HG03175 (cell line): ENCODE results near the gene TBX15.

Source experiments
- ATAC-seq: cut with Tn5 transposase; IDR thresholded peaks from one replicate; pipeline ENCODE4 v1.9.1; 2021; ENCODE audit warnings: mild to moderate bottlenecking, moderate library complexity; ENCODE audit not compliant: unreplicated experiment

The TBX15 gene

DNA sequence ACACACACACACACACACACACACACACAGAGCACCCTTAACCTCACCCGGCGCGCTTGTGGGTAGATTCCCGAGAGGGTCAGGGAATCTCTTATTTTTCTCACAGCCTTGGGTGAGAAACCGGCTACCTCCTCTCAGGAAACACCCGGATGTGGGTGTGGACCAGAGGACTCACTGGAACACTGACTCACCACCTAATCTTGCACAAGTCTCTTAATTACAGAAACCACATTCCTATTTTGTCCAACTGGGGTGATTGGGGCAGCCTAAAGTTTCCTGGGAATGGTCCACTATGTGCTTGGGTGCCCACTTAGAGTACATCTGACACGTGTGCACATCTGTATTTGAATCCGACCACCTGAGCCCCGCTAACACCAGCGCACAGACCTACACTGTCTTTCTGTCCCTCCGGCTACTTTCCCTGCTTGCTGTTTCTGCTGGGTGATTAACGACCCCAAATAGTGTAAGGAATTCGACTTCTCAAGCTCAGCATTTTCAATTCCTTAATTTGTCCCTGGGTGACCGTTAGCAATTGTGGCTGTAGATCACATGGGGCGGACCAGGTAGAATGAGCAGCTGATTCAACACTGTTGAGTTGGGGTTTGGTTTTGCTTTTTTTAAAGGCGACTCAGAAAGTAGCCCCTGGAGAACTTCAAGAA lies 14.0 kb upstream of the TBX15 start:
- ATAC-seq = no peak

DNA sequence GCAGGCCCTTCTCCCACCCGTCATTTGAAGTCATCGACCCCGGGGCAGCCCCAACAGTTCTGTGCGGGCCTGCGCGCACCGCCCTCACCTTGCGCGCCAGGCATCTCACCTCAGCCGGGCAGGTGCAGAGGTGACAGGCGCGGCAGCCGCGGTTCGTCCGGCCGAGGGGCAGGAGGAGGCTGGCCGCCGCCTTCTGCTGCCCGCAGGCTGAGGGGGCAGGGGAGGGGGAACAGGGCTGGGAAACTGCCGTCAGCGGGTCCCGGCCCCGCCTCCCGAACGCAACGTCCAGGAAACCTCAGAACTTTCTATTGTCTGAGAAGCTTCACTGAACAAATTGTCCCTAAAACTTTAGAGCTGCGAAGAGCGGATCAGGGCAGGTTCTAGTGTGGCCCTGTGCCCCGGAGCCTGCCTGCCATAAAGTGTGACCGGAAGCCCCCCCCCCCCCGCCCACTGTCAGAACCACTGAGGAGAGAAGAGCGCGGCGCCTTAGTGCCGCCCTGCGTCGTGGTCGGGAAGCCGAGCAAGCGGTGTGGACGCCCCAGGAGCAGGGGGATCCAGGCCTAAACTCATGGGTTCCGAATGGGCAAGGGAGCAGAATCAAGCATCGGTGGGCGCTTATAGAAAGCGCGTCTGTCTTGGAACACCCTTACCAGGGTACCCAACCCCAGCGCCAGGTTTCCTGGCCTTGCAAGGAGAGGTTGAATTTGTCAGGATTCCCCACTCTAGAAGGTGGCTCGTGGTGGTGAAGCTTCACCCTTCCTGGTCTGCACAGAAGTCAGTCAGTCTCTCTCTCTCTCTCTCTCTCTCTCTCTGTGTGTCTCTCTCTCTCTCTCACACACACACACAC lies 13.3 kb upstream of the TBX15 start:
- ATAC-seq = peak; percentile 49

DNA sequence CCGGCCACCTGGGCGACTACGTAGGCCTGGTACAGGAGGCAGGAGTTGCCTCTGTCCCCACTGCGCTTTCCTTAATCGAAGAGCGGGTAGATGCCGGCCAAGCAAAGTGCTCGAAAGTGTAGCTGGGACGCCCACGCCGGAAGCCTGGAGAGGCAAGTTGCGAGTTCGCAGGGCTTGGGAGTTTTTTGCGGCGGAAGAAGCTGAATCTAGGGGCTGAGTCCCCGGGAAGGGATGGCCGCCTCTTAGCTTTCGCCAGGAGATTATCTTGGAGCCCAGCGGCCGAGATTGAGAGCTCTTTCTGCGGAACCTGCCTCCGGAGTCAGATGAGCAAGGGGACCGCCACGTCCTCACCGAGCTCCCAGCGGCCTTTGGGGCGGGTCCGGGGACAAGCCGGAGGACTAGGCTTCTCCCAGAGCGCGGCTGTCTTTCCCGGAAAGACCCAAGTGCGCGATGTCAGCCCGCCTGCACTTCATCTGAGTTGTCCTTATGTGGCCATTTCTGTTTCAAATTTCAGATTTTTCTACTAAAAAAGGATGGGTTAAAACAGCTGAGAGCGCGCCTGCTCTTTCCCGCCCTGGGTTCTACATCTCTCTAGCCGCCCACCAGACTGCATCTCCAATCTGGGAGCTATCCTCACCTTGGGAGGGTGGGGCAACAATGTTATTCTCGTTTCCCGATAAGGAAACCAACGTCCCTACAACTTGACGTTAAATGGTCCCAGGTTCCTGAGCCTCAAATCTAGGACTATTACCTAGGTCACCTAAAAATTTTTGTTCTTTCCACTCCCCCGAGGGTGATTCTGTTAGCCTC lies 12.4 kb upstream of the TBX15 start:
- no peak for ATAC-seq

DNA sequence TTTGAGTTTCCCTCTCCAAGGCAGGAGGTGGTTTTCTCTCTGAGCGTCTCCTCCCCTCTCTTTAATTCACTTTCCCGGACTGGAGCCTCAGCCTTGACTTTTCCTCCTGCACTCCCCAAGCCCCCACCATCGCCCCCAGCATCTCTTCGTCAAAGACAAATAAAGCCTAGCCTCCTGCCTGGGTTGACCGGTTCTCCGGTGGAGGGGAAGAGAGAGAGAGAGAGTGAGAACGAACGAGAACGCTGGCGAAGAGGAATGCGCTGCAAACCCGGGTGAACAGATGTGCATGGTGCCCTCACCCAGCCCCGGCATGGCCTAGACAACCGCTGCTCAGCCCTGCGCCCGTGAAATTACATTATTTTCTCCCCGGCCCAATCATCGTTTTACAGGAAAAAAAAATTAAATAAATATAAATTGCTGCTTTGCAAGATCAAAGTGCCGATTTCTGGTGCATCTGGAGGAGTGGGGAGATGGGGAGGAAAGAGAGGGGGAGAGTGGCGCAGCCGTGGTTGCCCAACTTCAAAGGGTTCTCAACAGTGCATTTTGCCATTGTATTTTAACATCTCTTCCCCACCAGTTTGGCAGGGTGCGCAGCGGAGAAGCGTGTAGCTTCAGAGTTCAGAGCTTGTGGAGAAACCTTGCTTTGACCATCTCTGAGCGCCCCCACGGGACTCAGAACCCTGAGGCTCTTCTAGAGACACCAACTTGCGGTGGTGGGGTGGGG lies 11.4 kb upstream of the TBX15 start:
- no peak for ATAC-seq

DNA sequence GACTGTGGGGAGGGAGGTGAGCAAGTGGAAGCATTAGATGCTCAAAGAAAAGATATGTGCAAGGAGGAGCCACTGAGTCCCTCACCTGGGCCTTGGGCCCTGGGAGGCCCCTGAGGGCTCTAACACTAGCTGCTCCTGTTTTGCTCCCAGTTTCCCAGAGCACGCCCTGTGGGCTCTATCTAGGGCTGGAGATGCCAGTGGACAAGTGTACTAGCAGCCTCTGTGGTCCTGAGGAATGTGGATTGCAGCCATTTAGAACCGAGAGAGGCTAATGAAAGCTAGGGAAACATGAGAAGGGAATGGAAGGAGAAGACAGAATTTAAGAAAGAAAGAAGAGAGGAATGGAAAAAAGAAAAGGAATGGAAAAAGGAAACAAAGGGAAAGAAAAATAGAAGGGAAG lies 10.0 kb upstream of the TBX15 start:
- ATAC-seq = no peak

DNA sequence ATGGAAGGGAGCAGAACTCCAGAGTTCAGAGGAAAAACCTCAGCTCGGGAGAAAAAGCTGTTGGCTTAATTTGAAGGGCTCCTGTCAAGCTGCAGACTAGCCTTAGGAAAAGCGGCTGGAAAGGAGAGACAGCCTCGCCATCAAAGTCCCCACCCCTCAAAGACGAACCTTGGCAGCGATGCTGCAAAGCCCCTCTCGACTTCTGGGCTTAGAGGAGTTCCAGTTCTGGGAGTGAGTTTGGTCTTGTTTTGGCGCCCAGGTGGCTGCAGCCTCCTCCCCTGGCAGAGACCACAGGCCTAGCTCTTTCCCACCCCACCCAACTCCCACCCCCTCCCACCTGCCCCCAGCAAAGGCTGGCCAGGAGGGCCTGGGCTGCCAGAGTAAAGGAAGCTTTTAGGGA lies 9.1 kb upstream of the TBX15 start:
- no peak for ATAC-seq

DNA sequence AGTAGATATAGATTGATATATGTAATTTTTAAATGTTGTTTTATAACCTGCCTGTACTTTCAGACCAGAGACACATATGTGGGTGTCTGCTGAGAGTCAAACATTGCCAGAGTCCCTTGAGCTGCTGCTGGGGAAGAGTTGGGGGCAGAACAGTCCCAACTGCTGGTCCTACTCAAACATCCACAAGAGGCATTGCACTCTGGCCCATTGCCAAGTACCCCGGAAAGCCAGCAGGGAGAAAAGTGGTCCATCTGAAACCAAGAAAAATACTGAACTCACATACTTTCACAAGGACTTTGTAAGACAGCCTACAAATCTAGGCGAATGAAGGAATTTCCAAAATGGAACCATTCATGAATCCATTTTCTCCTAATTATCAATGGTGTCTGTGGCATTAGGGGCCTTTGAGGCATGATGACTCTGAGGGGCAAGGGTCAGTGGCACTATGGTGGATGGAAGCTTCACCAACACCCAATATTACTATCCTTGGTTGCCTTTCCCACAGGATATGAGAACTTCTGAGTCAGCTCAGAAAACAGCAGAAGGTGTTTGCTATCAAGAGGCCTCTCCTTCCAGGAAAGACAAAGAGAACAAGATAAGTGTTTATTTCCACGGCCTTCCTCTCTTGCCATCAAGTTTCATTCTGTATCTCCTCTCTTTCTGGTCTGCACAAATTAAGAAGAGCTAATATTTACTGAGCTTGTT lies 7.3 kb upstream of the TBX15 start:
- no peak for ATAC-seq

DNA sequence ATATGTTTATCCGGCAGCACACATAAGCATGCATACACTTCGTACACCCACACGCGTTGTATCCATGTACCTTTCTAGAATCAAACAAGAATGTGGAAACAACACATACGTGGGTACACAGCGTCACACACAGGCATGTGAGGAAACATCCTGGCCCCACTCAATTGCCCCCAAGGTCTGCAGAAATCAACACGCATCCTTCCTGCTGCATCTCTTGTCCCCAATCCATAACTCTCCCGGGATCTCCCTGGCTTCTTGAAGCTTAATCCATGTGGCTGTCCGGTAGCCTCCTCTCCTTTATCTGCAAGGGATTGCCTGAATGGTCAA lies 5.5 kb upstream of the TBX15 start:
- no peak for ATAC-seq

DNA sequence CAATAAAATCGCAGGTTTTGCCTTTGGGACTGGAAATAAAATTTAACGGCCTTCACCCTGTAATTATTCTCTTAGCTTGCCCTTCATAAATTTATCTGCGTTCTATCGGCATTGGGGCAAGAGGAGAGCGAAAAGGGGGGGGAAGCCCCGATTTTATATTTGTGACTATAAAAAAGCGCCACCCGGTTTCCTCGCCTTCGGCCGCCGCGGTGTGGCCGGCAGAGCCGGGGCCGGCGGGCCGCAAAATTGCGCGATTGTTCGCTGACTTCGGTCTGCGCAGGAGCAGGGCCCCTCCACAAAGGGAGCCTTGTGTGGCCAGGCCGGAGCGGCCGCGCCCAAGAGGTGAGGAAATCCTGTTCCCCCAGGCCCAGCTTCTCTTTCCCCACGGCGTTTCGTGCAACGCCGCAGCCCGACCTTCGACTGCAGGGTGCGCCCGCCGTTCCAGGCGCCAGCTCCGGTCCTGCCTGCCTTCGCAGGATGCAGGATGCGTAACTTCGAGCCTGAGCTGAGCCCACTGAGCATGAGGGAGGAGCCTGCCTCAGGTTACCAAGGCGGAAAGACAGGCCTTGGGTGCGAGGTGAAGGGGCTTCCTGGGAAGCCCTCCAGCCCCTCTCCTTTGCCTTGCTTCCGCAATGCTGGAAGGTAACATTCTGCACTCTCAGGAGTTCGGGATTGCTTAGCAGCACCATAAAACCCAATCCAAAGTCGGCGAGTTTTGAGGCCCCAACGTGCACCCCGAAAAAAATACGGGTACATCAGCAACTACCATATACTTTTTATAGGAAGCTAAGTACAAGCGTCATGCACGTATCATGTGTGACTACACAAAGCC lies 4.9 kb upstream of the TBX15 start:
- no peak for ATAC-seq

DNA sequence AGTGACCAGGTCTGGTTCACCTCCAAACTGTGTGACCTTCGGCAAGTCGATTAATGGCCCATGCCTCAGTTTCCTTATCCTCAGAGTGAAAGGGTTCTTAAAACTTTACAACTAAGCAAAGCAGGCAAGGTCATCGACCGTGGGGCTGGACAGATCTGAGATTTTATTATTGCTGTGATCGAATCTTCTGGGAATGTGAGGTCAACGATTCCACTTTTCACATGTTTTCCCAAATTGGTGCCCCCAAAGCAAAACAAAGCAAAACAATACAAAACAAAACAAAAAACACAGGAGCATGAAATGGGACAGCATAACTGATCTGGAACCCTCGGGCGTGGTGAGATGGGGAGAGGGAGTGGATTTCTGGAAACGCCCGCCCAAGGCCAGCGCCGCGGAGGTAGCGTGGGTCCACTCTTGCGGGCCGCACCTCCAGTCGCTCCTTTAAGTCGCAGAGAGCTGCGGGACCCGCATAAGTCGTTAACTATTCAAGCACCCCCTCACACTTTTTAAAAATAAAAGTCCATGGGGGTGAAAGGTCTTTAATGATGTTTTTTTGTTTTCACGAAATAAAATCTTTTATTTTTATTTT lies 4.2 kb upstream of the TBX15 start:
- no peak for ATAC-seq

DNA sequence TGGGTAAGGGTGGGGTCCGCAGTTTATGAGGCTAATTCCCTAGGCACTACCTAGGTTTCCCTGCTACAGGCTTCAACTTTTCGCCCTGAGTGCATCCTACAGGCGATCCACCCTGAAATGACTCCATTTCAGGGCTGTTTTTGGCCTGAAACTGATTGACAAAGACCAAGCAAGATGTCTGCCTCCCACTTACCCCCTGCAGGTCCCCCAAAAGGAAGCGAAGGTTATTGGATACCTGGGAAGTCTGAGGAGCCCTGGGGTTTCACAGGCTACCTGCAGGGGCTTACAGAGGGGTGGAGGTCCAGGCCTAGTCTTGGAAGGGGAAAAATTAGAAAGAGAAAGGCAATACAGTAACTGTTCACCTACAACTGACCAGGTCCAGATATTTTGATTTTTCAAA lies 3.3 kb upstream of the TBX15 start:
- no peak for ATAC-seq

DNA sequence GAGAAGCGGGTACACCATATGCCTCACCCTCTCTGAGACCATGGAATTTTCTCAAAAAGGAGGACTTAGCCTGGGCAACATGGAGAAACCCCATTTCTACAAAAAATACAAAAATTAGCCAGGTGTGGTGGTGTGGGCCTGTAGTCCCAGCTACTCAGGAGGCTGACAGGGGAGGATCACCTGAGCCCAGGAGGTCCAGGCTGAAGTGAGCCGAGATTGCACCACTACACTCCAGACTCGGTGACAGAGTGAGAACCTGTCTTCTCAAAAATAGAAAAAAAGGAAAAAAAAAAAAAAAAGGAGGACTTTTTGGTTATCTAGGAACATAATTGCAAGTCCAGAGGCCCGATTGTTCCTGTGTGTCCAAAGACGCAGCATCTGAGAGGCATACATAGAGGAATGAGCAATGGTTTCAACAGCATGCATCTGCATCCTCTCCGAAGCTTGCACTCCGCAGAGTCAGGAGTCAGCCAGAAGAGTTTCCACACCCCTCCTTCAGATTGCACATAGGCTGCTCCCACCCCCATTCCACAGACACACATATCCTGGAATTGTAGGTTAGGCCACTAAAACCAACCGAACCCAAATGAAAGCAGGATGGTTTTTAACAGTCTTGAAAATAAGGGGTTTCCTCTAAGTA lies 2.5 kb upstream of the TBX15 start:
- no peak for ATAC-seq

DNA sequence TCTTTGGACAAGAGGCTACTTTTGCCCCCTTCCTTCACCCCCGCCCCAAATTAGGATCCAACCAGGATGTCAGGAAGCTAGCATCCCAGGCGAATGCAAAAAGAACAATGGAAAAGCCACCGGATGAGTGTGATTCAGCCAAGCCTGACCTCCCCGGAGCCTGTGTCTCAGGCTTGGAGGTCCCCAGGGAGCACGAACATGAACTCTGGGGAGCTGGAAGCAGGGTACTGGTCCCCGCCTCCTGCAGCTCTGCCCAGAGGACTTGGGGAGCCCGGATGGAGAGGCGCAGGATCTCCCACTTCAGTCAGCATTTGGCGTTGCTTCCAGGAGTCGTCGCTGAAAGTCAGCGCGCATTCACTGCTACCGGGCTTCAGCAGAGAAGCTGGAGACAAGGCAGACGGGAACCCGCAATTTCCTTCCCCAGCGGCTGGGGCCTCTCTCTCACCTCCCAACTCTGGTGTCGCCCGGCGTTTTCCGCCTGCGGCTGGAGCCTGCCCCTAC lies 1.8 kb upstream of the TBX15 start:
- no peak for ATAC-seq

DNA sequence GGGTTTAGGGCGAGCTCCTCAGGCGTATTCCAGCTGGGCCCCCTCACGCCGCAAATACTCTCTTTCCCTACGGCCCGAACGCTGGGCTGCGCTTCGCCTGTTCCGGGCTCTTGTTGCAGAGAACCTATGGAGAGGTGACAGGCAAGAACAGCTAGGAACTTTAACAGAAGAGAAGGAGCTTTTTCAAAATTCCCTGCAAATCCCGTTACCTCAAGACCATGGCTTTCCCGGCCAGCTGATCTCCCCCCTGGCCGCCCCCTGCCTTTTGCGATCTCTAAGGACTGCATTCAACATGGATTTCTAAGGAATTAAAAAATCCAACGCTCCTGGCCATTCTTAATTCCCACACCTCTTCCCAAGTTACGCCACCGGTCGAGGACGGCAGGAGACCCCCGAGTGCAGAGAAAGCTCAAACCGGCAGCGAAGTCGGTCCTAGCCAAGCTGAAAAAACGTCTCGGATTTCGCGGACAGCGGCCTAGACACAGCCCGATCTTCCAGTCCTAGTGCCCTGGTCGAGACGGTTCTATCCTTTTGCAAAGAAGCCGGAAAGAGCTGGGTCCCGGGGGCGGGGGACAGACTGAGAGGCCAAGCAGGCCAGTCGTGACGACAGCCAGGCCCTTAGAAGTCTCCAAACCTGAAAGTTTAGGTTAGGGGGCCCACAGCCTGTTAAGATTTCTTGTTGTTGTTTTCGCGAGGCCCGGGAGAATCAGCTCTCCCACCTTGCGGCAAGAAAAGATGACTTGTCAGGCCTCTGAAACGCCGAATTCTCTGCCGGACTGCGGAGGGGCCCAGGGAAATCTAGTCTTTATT lies 1.1 kb upstream of the TBX15 start:
- ATAC-seq = no peak

DNA sequence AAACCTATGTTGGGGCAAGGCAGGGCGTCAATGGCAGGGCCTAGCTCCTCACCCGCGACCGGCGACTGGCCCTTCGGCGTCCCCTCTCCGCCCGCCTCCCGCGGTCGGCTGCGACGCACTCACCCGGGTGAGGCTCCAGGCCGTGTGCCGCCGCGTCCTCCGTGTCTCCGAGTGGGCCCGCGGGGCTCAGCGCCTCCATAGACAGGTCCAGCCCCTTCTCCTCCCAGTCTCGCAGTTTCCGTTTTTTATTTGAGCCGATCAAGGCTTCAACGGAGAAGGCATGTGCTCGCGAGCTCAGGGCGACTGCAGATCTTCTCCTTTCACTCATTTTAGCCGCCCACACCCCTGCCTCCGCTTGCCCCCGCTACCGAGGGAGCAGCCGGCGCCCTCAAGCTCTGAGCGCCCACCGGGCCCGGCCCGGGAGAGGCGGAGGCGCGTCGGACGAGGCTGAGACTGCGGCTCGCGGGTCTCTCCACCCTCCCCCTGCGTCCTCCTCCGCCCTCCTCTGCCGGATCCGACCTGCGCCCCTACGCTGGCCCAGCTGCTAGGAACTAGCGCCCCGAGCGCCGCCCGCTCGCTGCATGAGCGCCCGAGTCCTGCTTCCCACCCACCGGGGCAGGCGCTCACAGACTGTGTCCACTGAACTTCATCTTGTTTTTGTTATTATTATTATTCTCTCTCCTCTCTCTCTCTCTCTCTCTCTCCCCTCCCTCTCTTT lies 516 bp downstream of the TBX15 start:
- peak; percentile 45 for ATAC-seq

DNA sequence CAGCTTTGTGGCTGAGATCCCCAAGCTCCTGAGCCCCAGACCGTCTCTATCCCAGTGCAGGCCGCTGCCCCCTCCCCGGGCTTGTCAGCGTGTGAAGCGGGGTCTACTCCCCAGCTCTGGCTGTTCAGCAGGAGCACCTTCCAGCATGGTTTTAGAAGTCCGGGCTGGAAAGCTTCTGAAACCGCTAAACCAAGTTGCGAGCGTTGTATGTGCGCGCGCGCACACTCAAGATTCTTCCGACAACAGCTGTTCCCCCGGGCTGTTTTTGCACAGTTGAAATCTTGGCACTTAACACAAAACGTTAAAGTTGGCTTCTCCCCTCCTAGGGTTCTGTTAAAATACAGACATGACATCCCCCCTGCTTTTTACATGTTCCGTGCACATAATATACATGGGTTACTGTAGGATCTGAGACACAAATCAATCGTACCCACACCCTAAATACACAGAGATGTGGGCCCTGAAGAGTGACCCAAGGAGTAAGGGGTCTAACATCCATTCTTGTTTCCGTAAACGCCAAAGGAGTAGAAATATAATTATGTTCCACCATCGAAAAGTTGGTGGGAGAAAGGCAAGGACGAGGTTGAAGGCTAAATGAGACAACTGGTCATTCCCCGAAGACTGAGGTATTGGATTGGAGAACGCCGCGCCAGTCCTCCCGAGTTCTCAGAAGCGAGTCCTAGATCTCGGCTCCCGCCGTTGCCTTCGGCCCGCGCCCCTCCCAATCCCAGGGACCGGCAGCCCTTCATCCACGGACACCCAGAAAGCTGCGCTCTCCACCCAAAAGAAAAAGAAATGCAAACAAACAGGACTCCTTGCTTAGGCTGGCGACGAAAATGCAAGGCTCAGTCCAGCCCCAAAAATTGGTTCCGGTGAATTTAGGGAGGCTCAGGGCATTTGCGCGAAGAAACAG lies 1.3 kb downstream of the TBX15 start:
- no peak for ATAC-seq
